GM21360 (cell line): ENCODE measurements around the gene COL15A1.

Experiments
- ATAC-seq: cut with Tn5 transposase; IDR thresholded peaks from one replicate; pipeline ENCODE4 v1.9.1; 2021; ENCODE audit warnings: mild to moderate bottlenecking, moderate library complexity; ENCODE audit not compliant: unreplicated experiment

Gene COL15A1

GRCh38 chr9:99030092-99030511, 86.4 kb downstream of the COL15A1 start:
- no peak for ATAC-seq

GRCh38 chr9:99030610-99031109, 87.0 kb downstream of the COL15A1 start:
- no peak for ATAC-seq

- ATAC-seq = no peak
These were observed 87.6 kb downstream of the COL15A1 start for GRCh38 chr9:99031319-99031718.

DNA sequence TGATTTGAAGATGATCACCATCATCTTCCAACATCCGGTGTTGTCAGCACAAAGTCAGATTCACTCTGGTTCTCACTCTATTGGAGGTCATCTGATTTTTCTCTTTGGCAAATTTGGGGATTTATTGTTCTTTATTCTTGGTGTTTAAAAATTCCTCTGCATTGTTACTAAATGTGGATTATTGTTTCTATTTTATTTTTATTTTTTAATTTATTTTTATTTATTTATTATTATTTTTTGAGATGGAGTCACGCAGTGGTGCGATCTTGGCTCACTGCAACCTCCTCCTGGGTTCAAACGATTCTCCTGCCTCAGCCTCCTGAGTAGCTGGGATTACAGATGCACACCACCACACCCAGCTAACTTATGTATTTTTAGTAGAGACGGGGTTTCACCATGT, 88.3 kb downstream of the COL15A1 start:
- no peak for ATAC-seq

- no peak for ATAC-seq
These were observed 90.4 kb downstream of the COL15A1 start for GRCh38 chr9:99034149-99034548.

DNA sequence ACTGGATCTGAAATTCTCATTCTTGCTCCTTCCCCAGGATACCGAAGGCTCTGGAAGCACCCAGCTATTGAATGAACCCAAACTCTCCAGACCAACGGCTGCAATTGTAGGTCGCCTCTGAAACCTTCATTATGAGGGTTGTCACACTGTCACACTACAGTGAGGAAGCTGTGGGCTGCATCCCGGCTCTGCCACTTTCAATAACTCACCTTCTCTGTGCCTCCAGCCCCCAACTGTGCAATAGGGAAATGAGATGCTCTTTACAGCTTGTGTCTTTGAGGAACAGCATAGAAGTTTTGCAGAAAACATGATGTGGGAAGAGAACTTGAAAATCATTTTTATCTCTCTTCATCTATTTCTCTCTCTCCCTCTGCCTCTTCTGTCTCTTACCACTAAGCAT, 91.6 kb downstream of the COL15A1 start:
- ATAC-seq = no peak

- ATAC-seq = no peak
These were observed 94.2 kb downstream of the COL15A1 start for GRCh38 chr9:99037769-99038483.

DNA sequence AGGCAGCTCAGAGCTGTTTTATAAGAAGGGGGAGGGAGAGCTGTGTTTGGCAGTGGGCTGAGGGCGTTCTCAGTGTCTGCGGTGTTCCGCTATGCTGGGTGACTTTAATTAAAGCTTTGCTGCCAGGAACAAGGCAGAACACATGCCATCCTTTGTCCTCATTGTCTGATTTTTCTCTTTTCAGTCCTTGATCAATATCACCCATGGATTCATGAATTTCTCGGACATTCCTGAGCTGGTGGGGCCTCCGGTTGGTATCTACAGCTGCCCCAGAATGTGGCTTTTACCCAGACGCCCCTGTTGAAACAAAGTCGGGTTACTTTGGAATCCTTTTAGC, 94.7 kb downstream of the COL15A1 start:
- no peak for ATAC-seq

DNA sequence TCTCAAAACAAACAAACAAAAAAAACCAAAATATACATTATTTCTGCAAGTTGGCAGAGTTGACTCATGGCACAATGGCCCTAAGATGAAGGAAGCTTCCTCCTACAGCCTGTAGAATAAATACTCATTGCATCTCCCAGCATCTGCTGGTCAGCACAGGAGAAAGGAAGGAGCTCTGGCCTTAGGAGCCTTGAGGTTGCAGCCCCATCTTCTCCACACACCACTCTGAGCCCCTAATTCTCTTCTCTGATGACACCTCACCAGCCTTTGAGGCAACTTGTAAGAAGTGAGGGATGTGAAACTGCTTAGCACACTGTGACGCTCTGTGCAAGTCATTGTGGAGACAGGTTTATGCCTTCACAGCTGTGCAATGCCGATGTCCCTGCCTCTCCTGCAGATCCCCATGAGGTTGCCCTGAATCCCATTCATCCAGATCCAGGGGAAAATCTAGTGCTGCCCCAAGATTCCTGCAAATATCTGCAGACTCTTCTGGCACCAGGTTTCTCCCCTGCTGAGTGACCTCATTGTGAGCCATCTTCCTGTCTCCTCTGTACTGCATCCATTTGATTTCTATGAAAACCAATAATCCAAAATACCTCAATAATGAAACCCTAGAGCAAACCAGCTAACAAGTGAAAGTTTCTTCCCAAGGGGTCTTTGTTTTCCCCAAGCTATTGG, 95.9 kb downstream of the COL15A1 start:
- ATAC-seq = no peak

DNA sequence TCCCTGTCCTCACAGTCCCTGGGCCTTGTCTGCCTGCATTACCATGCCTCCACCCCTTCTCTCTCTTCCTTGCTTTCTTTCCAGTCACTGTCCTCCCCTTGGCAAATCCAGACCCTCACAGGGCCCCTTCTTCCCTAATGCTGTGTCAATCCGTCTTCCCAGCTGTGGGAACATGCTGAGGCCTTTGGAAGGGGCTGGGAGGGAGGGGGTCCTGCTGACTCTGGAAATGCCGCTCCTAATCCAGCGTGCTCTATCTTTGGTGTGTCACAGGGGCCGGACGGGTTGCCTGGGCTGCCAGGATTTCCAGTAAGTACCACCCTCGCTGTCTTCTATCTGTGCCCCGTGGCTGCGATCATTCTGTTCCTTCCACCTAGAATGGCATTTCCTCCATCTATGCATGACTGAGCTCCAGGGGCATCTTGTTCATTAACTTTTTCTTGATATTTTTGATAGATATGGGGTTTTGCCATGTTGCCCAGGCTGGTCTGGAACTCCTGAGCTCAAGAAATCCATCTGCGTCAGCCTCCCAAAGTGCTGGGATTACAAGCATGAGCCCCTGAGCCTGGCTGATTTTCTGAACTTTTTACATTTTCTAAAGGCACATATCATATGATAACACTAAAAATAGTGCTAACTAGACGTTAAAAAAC, 96.7 kb downstream of the COL15A1 start:
- no peak for ATAC-seq

- no peak for ATAC-seq
These were observed 97.3 kb downstream of the COL15A1 start for GRCh38 chr9:99040911-99041582.

DNA sequence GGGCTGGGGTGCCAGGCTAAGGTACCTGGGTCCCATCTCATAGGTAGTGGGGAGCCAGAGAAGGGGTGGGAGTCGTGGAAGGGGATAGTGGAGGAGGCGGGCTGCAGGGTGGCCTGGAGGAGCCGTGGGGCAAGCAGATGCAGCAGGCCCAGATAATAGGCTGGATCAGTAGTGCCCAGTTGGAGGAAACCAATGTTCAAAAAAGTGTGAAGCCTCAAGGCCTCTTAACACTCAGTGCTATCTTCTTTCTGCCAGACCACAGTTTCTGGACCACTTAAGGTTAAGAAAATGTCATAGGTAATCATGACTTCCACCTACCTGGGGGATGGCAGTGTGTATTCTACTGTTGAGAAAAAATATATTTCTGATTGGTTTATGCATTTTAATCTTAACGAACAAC, 97.9 kb downstream of the COL15A1 start:
- ATAC-seq = no peak

DNA sequence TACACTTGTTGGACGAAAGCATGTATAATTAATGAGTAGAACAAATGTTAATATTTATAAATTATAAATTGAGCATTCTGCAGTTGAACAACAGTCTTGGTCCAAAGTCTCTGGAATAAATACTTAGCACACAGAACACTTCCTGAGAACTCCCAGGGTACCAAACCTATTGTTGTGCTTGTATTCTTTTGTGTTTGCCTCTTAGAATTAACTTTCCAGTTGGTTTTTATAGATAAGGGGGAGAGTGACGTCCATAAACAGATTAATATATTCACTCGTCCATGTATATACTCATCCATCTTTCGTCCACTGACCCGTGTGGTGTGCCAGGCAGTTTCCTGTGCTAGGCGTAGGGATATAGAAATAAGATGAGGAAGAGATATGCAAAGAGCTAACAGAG, 98.9 kb downstream of the COL15A1 start:
- no peak for ATAC-seq

- no peak for ATAC-seq
These were observed 101.1 kb downstream of the COL15A1 start for GRCh38 chr9:99044827-99045226.

DNA sequence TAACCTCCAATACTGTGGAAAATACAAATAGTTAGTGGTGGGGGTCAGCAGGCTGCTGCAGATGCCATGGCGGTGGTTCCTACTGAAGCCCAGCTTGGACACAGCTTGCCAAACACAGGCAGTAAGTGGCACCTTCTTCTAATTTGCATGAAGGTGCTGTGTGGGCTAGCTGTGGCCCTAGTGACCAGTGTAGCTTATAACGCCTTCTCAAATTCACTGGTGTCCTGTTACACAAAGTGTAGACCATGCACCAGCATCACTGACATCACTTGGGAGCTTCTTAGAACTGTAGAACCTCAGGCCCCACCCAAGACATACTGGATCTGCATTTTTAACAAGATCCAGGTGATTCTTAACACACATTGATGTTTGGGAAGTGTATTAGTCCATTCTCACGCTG, 102.4 kb downstream of the COL15A1 start:
- ATAC-seq = no peak

- no peak for ATAC-seq
These were observed 102.9 kb downstream of the COL15A1 start for GRCh38 chr9:99046542-99047071.

- ATAC-seq = no peak
These were observed 105.5 kb downstream of the COL15A1 start for GRCh38 chr9:99049228-99049627.

DNA sequence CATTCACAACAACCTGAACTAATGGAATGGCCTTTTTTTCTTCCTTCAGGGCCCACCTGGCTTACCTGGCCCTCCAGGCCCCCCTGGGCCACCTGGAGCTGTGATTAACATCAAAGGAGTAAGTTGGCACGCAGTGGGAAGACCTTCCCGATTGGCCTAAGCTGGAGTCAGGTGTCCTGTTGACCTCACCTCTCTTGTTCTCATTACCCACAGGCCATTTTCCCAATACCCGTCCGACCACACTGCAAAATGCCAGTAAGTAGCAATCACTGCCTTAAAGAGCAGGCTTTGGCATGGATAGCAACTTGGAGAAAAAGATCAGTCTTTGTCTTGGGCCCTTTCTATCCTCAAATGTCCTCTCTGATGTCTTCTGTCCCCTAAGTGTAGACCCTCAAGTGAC, 105.9 kb downstream of the COL15A1 start:
- ATAC-seq = no peak

DNA sequence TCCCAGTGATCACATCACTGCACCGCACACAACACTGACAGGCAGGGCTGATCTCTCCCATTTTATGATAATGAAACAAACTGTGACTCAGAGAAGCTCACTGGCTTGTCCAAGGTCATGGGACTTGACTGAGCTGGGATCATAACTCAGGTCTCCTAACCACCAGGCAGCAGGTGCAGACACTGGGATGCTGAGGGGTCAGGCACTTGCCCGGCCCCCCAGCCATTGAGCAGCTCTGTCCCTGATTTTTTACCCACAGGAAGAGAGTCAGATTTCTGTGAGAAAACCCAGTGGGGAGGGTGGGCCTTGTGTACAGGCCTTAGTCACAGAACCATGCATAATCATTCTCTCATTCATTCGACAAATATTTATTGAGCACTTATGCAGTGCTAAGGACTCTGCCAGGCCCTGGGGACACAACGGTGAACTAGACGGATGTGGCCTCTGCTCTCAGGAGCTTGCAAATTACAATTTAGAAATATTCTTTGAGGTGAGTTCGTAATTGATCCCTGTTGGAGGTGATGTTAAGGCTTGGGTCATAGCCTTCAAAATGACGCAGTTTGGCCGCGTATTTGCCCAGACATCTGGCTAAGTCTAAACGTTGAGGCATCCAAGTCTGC, 106.7 kb downstream of the COL15A1 start:
- no peak for ATAC-seq

GRCh38 chr9:99050924-99051323, 107.2 kb downstream of the COL15A1 start:
- ATAC-seq = no peak

DNA sequence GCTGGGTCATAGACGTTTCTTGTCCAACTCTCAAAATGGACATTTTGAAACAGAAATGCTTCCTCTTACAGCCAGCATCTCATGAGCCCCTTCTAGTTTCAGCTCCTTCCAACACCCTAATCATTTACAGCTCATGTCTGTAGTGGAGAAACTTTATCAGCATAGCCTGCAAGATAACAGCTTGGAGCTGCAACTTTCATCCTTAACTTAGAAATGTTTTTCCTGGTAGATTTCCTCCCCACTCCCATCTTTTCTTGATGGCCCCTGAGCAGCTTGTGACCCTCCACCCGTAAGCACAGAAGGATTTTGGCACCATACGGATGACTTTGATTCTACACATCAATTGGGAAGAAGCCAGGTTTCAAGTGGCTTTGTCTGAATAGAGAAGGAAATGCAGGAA, 107.7 kb downstream of the COL15A1 start:
- no peak for ATAC-seq
